Activated CD8-positive, alpha-beta T cell treated with anti-CD3 and anti-CD28 coated beads for 36 hours (primary cell): Measurements from ENCODE around the gene DDX10. TPM values are rescaled to one million over a fixed set of nuclear protein-coding genes. Genes with fewer than 3 reads are reported as not detected.
"Not testable (repeated sequence)": the region's sequence is repeated elsewhere in the genome, so short reads cannot be mapped to it uniquely, and the experiment has no call there.

Experiments
- ATAC-seq: fragments of 200-7000 bp; cut with Tn5 transposase; one replicate; pipeline ENCODE4 v1.10.0; 2021; ENCODE audit warnings: mild to moderate bottlenecking, moderate library complexity
- CTCF ChIA-PET: fragments of 350-600 bp; sonication (Branson Sonifier 250); formaldehyde crosslinking; loops from one replicate; lab custom pipeline; 2021; ENCODE audit warnings: antibody characterized with exemption; lab: Charles Lee
- POLR2A ChIA-PET: fragments of 350-600 bp; sonication (Branson Sonifier 250); formaldehyde crosslinking; loops from one replicate; lab custom pipeline; 2021; ENCODE audit warnings: antibody characterized with exemption; lab: Charles Lee
- DNase-seq: peaks from one replicate; pipeline ENCODE4 v3.0.0-alpha.2; 2020
- H3K27ac Mint-ChIP-seq: one replicate; pipeline ENCODE4 v1.8.0; 2021; ENCODE audit warnings: mild to moderate bottlenecking, mixed read lengths
- H3K27me3 Mint-ChIP-seq: one replicate; pipeline ENCODE4 v1.8.0; 2021; ENCODE audit warnings: mixed read lengths
- H3K36me3 Mint-ChIP-seq: one replicate; pipeline ENCODE4 v1.8.0; 2021; ENCODE audit warnings: low read depth, mixed read lengths
- H3K4me1 Mint-ChIP-seq: one replicate; pipeline ENCODE4 v1.8.0; 2021; ENCODE audit warnings: low read depth, mixed read lengths
- H3K4me3 Mint-ChIP-seq: one replicate; pipeline ENCODE4 v1.8.0; 2021; ENCODE audit warnings: mild to moderate bottlenecking, moderate library complexity, mixed read lengths
- H3K9me3 Mint-ChIP-seq: one replicate; pipeline ENCODE4 v1.8.0; 2021; ENCODE audit warnings: mixed read lengths
- intact Hi-C: fragments of 100-400 bp; cut with micrococcal nuclease; formaldehyde crosslinking; loops from one replicate; pipeline ENCODE4 v1.10.0; 2022
- total RNA-seq, 2 experiments: library from RNA; stranded (reverse); gene quantifications; one replicate each; pipeline ENCODE4 v1.2.3, GENCODE V29; 2021
- TF ChIP-seq, protein P1 (sequence below): fragments of 200-600 bp; IDR thresholded peaks from one replicate; pipeline ENCODE4 v1.8.0; 2022; ENCODE audit warnings: antibody characterized with exemption, mild to moderate bottlenecking

The DDX10 gene
- total RNA-seq, 2 experiments from 2014 or later, result 45.4 to 46.3 TPM

DNA sequence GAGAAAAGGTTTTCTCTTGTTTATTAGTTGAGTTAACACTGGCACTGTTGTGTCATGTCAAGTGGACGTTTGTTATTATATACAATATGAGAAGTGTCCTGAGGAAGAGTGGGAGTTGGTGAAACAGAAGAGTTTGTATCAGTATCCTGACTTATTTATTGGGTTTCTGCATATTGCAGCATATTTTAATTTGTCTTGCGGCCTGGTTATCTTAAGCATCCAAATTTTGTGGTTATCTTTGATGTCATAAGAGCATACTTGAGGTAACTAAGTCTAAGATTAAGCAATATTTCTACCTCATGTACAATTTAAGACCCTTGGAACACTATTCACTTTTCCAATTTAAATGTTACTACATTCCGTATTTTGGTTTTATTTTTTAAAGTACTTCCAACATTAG lies 103.5 kb downstream of the DDX10 start:
- POLR2A ChIA-PET, result no interaction called here
- TF ChIP-seq, protein P1, sequence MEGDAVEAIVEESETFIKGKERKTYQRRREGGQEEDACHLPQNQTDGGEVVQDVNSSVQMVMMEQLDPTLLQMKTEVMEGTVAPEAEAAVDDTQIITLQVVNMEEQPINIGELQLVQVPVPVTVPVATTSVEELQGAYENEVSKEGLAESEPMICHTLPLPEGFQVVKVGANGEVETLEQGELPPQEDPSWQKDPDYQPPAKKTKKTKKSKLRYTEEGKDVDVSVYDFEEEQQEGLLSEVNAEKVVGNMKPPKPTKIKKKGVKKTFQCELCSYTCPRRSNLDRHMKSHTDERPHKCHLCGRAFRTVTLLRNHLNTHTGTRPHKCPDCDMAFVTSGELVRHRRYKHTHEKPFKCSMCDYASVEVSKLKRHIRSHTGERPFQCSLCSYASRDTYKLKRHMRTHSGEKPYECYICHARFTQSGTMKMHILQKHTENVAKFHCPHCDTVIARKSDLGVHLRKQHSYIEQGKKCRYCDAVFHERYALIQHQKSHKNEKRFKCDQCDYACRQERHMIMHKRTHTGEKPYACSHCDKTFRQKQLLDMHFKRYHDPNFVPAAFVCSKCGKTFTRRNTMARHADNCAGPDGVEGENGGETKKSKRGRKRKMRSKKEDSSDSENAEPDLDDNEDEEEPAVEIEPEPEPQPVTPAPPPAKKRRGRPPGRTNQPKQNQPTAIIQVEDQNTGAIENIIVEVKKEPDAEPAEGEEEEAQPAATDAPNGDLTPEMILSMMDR, result no peak
- CTCF ChIA-PET, result no interaction called here

DNA sequence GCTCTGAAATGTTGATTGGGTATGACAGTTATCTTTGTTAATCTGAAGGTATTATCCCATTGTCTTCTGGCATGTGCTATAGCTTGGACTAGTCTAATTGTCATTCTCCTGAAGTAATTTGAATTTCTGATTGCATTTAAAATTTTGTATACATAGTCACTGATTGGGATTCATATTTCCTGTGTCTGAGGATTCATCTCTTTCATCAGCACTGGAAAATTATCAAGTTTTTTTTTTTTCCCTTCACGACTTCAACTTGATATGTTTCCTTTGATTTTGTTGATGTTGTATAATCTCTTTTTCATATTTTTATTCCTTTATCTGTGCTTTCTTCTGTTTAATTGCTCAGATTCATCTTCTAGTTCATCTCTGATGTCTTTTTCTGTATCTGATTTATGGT lies 104.1 kb downstream of the DDX10 start:
- Mint-ChIP-seq H3K9me3 (no peaks in the 10 kb centered on the region), H3K4me3 (no peak overlapping the region), H3K27ac (no peak overlapping the region), H3K36me3 (peaks cover 27% of the 10 kb centered on the region), H3K4me1 (peaks cover 5% of the 10 kb centered on the region), H3K27me3 (no peaks in the 10 kb centered on the region)
- ChIA-PET CTCF (no interaction called here), POLR2A (no interaction called here)
- DNase-seq (no peak), ATAC-seq (no peak)
- TF ChIP-seq, protein P1, result no peak
- intact Hi-C loops, result no loop called here

More for the DNA sequence above, 103.5 kb downstream of the DDX10 start:
- Mint-ChIP-seq H3K27me3 (no peaks in the 10 kb centered on the region), H3K36me3 (peaks cover 22% of the 10 kb centered on the region), H3K4me1 (peaks cover 3% of the 10 kb centered on the region), H3K27ac (no peak overlapping the region), H3K9me3 (no peaks in the 10 kb centered on the region), H3K4me3 (no peak overlapping the region)
- intact Hi-C loops, result no loop called here
- ATAC-seq (no peak), DNase-seq (no peak)

DNA sequence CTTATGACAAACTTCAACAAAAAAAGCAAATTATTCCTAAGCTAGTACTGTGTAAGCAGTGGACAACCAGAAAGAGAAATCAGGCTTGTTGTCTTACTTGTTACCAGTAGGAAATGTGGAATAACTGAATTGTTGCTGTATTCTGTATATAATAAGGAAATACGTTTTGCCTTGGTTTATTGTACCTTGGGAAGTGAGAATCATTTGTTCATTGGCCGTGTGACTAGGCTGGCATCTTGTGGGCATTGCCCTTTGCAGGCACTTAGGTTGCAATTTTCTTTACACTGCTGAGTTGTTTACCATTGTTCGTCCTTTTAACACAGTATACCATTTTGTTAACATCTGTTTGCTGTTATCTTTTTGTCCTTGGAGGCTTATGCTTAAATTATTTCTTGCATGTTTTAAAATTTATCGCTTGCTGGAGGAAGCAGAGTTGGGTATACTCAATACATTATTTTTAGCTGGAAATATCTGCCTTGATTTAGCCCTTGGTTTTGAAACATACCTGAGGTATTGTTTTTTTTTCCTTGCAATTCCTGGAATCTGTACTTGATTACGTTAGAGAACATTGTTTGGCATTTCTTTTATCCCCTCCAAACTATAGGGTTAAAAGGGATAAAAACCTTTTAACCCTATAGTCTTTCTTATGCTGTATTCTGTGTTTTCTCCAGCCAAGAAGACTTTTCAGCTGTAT lies 109.3 kb downstream of the DDX10 start:
- ChIA-PET CTCF (interaction anchor here (0.7 kb wide), 1 partner anchor 92 kb away, joined by 3 read pairs; no protein-coding TSS in a partner anchor), POLR2A (no interaction called here)
- TF ChIP-seq, protein P1, result no peak
- DNase-seq, result no peak
- Mint-ChIP-seq H3K9me3 (peaks cover 11% of the 10 kb centered on the region), H3K4me3 (no peak overlapping the region), H3K27ac (no peak overlapping the region), H3K36me3 (peaks cover 39% of the 10 kb centered on the region), H3K27me3 (no peaks in the 10 kb centered on the region), H3K4me1 (peaks cover 3% of the 10 kb centered on the region)
- intact Hi-C loops, result no loop called here
- no peak for ATAC-seq

DNA sequence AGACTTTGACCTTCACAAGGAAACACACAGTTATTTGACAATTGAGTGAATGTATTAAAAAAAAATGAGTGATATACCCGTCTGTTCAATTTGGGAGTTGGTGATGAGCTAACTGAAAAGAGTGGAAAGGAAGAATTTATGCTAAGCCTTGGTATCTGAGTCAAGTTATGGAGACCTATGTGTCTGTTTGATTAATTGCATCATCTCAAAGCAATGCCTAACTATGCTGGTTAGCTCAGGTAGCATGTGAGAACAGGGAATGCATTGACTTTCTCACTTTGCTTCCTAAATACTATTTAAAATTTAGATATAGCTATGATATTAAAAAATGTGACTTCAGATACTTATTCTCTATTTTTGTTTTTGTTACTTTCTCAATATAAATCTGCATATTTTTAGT lies 110.5 kb downstream of the DDX10 start:
- ChIA-PET CTCF (interaction anchor here (1.1 to 1.5 kb wide), 2 partner anchors 20 to 77 kb away, joined by 3 read pairs; no protein-coding TSS in a partner anchor), POLR2A (no interaction called here)
- Mint-ChIP-seq H3K27ac (no peak overlapping the region), H3K27me3 (no peaks in the 10 kb centered on the region), H3K9me3 (peaks cover 11% of the 10 kb centered on the region), H3K36me3 (peaks cover 40% of the 10 kb centered on the region), H3K4me3 (no peak overlapping the region), H3K4me1 (peaks cover 5% of the 10 kb centered on the region)
- DNase-seq (no peak), ATAC-seq (no peak)
- intact Hi-C loops, result no loop called here
- TF ChIP-seq, protein P1, result no peak

DNA sequence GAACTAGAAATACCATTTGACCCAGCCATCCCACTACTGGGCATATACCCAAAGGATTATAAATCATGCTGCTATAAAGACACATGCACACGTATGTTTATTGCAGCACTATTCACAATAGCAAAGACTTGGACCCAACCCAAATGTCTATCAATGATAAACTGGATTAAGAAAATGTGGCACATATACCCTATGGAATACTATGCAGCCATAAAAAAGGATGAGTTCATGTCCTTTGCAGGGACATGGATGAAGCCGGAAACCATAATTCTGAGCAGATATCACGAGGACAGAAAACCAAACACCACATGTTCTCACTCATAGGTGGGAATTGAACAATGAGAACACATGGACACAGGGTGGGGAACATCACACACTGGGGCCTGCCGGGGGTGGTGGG lies 114.3 kb downstream of the DDX10 start:
- POLR2A ChIA-PET, DNase-seq, CTCF ChIA-PET, H3K27ac Mint-ChIP-seq, H3K4me1 Mint-ChIP-seq, H3K4me3 Mint-ChIP-seq, H3K27me3 Mint-ChIP-seq, intact Hi-C loops, ATAC-seq: not testable (repeated sequence)
- Mint-ChIP-seq H3K36me3 (peaks cover 30% of the 10 kb centered on the region), H3K9me3 (peaks cover 11% of the 10 kb centered on the region)
